ENCODE data around the gene ZBTB6.
A peak's percentile ranks its signal among the peaks of the same experiment; 100 is the strongest.
"Not testable (repeated sequence)": the region's sequence is repeated elsewhere in the genome, so short reads cannot be mapped to it uniquely, and the experiment has no call there.

The ZBTB6 gene

GRCh38 chr9:122923947-122924346 lies 10.8 kb upstream of the ZBTB6 start:
- DNase-seq (ENCODE audit: low spot score) = no peak

GRCh38 chr9:122922713-122923112 lies 9.6 kb upstream of the ZBTB6 start:
- DNase-seq (ENCODE audit: low spot score) = no peak

GRCh38 chr9:122918310-122918709 lies 5.2 kb upstream of the ZBTB6 start:
- no peak for DNase-seq (ENCODE audit: low spot score)

- no peak for DNase-seq (ENCODE audit: low spot score)
Measured at GRCh38 chr9:122912671-122912963, 506 bp downstream of the ZBTB6 start.

GRCh38 chr9:122906122-122906521 lies 7.0 kb downstream of the ZBTB6 start:
- not testable (repeated sequence) for DNase-seq (ENCODE audit: low spot score)

GRCh38 chr9:122904823-122905710 lies 8.1 kb downstream of the ZBTB6 start, which contains the start of gene RC3H2:
Gene RC3H2, minus strand, starts transcription at chr9:122905359. Its CDS starts 7,850 bp downstream, at chr9:122897509.
- peak; percentile 93 for DNase-seq (ENCODE audit: low spot score)

- DNase-seq (ENCODE audit: low spot score) = peak; percentile 47
Measured at GRCh38 chr9:122904466-122904822, 8.7 kb downstream of the ZBTB6 start.

GRCh38 chr9:122900791-122901190 lies 12.3 kb downstream of the ZBTB6 start:
- no peak for DNase-seq (ENCODE audit: low spot score)

- no peak for DNase-seq (ENCODE audit: low spot score)
Measured at GRCh38 chr9:122897969-122898368, 15.2 kb downstream of the ZBTB6 start.

GRCh38 chr9:122888480-122888879 lies 24.6 kb downstream of the ZBTB6 start:
- DNase-seq (ENCODE audit: low spot score) = no peak

GRCh38 chr9:122883125-122883524 lies 30.0 kb downstream of the ZBTB6 start:
- DNase-seq (ENCODE audit: low spot score) = no peak

- DNase-seq (ENCODE audit: low spot score) = no peak
Measured at GRCh38 chr9:122879443-122879842, 33.7 kb downstream of the ZBTB6 start.

GRCh38 chr9:122875523-122875922 lies 37.6 kb downstream of the ZBTB6 start:
- no peak for DNase-seq (ENCODE audit: low spot score)

- DNase-seq (ENCODE audit: low spot score) = not testable (repeated sequence)
Measured at GRCh38 chr9:122867276-122867675, 45.8 kb downstream of the ZBTB6 start.

- no peak for DNase-seq (ENCODE audit: low spot score)
Measured at GRCh38 chr9:122866079-122866478, 47.0 kb downstream of the ZBTB6 start.

- no peak for DNase-seq (ENCODE audit: low spot score)
Measured at GRCh38 chr9:122865300-122865699, 47.8 kb downstream of the ZBTB6 start.

GRCh38 chr9:122863407-122863806 lies 49.7 kb downstream of the ZBTB6 start:
- DNase-seq (ENCODE audit: low spot score) = no peak

- no peak for DNase-seq (ENCODE audit: low spot score)
Measured at GRCh38 chr9:122860319-122861142, 52.6 kb downstream of the ZBTB6 start.
